ENCODE measurements around the gene DUSP14. TPM values are rescaled to one million over a fixed set of nuclear protein-coding genes. Genes with fewer than 3 reads are reported as not detected.

Gene DUSP14
- total and polyA plus RNA-seq, 9 of the 15 experiments (the other 6 are each of a cell fraction or from before 2014, with no cell fraction given) = 20.2 to 74.0 (median 31.8) TPM

- Histone ChIP-seq H2AFZ (ENCODE audit: low read depth, low read length) (no peak overlapping the region), H4K20me1 (replicated peaks; ENCODE audit: control insufficient read depth, insufficient read depth, low read length) (no peaks in the 10 kb centered on the region), H3K9ac (ENCODE audit: insufficient read depth in 1 of 2, low read depth in 2 of 2, low read length in 2 of 2) (no peak overlapping the region), H3K4me3 (no peak overlapping the region), H3K4me1 (replicated peaks in 1 of 2; ENCODE audit: control insufficient read depth in 2 of 2, insufficient read depth in 2 of 2, low read length in 2 of 2) (no peaks in the 10 kb centered on the region), H3K9me3 (replicated peaks; ENCODE audit: control insufficient read depth, insufficient read depth, low read depth, low read length) (no peaks in the 10 kb centered on the region), H3K36me3 (ENCODE audit: control insufficient read depth, insufficient read depth, low read length) (peaks cover 50% of the 10 kb centered on the region), H3K27me3 (ENCODE audit: control insufficient read depth in 2 of 2, insufficient read depth in 2 of 2, low read length in 2 of 2) (no peaks in the 10 kb centered on the region), H3K4me2 (ENCODE audit: insufficient read depth, low read length) (no peak overlapping the region), H3K9me1 (ENCODE audit: control insufficient read depth, insufficient read depth, low read length) (no peaks in the 10 kb centered on the region), H3K27ac (ENCODE audit: extremely low read depth, low read depth, low read length) (no peak overlapping the region), H3K79me2 (ENCODE audit: control insufficient read depth, insufficient read depth, low read length) (no peaks in the 10 kb centered on the region)
- ATAC-seq (no peak), DNase-seq (ENCODE audit: extremely low read depth in 1 of 4, low spot score in 3 of 4) (no peak), FAIRE-seq (no peak)
- CTCF ChIA-PET (ENCODE audit: low intra/inter-chr PET ratio) = no interaction called here
- TF ChIP-seq ARNT (IDR thresholded peaks at IDR 0.05) (no peak), KDM2B (CRISPR knock-in tag; IDR thresholded peaks at IDR 0.05) (no peak), PREB (CRISPR knock-in tag; IDR thresholded peaks at IDR 0.05) (no peak), USF1 (CRISPR knock-in tag; IDR thresholded peaks at IDR 0.05) (no peak), IRF2 (CRISPR knock-in tag; IDR thresholded peaks at IDR 0.05) (no peak), ATF3 (IDR thresholded peaks at IDR 0.05) (no peak), ATF3 (CRISPR knock-in tag; conservative IDR thresholded peaks at IDR 0.05) (no peak), ZNF507 (tag; conservative IDR thresholded peaks at IDR 0.05) (no peak), ZNF764 (CRISPR knock-in tag; IDR thresholded peaks at IDR 0.05; ENCODE audit: low read depth) (no peak), HMBOX1 (IDR thresholded peaks at IDR 0.05) (no peak), KLF10 (CRISPR knock-in tag; IDR thresholded peaks at IDR 0.05) (no peak), ZNF174 (CRISPR knock-in tag; IDR thresholded peaks at IDR 0.05) (no peak), HNRNPLL (IDR thresholded peaks at IDR 0.05; ENCODE audit: low read depth, low read length, poor library complexity, severe bottlenecking) (no peak), ARID3B (CRISPR knock-in tag; IDR thresholded peaks at IDR 0.05; ENCODE audit: borderline replicate concordance) (no peak)
- POLR2A ChIA-PET = interaction anchor here (1.1 to 1.4 kb wide), 2 partner anchors 12 to 13 kb away, joined by 4 read pairs; no protein-coding TSS in a partner anchor
- in situ Hi-C loops (cut with MboI) = no loop called here
- 85% methylated on average over 2 of the region's 2 CpGs for WGBS (ENCODE audit: insufficient coverage, low coverage, missing lambda C conversion rate)
- no TSS peak for BruUV-seq (replicated peaks)
- intact Hi-C loops (cut with micrococcal nuclease) = no loop called here
Measured at GRCh38 chr17:37557482-37557881, 67.8 kb downstream of the DUSP14 start.
